Measurements from ENCODE around the gene DPT. TPM values are rescaled to one million over a fixed set of nuclear protein-coding genes. Genes with fewer than 3 reads are reported as not detected.

Gene DPT
- total RNA-seq, 2 donors from 2014 or later: not detected

DNA sequence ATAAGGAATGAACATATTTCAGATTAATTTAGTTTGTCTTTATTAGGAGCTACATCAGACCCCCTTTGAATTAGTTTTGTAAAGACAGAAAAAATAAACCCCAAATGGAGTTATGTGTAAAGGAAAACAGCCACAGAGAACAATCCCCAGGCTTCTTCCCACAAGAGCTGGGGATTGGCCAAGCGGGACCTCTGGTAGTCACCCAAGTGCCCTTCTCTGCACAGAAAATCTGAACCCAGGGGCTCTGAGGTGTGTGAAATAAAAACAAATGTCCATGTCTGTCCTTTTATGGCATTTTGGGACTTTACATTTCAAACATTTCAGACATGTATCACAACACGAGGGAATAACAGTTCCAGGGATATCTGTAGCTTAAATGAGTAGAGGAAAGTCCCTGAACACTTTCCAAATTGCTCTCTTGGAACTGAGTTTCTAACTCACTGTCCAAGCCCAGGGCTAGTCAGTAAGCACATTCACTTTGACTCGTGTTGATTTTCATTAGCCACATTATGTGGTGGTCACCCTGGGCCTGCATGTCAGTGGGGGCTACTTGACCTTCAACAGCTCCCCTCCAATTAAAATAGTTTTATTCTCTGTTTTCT, 22.5 kb downstream of the DPT start:
- no peak overlapping the region for H3K27ac Mint-ChIP-seq
- no peak overlapping the region for H3K27ac ChIP-seq (ENCODE audit: low read depth, low read length)
- H3K9me3 ChIP-seq (ENCODE audit: control insufficient read depth, low read length): no peaks in the 10 kb centered on the region
- no peaks in the 10 kb centered on the region for H3K27me3 ChIP-seq (ENCODE audit: control insufficient read depth, insufficient read depth, low read length, poor library complexity, severe bottlenecking)
- H3K4me3 Mint-ChIP-seq: no peak overlapping the region
- peaks cover 2% of the 10 kb centered on the region for H3K27me3 Mint-ChIP-seq (ENCODE audit: insufficient read depth)
- H3K36me3 ChIP-seq (ENCODE audit: control insufficient read depth, insufficient read depth, low read length): no peaks in the 10 kb centered on the region
- WGBS, 2 experiments (ENCODE audit: insufficient coverage in 1 of 2, insufficient read length in 1 of 2): 95 to 100% methylated on average over 1 to 3 of the region's 3 CpGs
- no peaks in the 10 kb centered on the region for H3K36me3 Mint-ChIP-seq (ENCODE audit: low read depth)
- no peaks in the 10 kb centered on the region for H3K9me3 Mint-ChIP-seq
- TF ChIP-seq, protein P1, sequence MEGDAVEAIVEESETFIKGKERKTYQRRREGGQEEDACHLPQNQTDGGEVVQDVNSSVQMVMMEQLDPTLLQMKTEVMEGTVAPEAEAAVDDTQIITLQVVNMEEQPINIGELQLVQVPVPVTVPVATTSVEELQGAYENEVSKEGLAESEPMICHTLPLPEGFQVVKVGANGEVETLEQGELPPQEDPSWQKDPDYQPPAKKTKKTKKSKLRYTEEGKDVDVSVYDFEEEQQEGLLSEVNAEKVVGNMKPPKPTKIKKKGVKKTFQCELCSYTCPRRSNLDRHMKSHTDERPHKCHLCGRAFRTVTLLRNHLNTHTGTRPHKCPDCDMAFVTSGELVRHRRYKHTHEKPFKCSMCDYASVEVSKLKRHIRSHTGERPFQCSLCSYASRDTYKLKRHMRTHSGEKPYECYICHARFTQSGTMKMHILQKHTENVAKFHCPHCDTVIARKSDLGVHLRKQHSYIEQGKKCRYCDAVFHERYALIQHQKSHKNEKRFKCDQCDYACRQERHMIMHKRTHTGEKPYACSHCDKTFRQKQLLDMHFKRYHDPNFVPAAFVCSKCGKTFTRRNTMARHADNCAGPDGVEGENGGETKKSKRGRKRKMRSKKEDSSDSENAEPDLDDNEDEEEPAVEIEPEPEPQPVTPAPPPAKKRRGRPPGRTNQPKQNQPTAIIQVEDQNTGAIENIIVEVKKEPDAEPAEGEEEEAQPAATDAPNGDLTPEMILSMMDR (conservative IDR thresholded peaks at IDR 0.05): no peak
- H3K4me1 ChIP-seq (ENCODE audit: control insufficient read depth, insufficient read depth, low read length): peaks cover 10% of the 10 kb centered on the region
- H3K9ac ChIP-seq (ENCODE audit: extremely low read depth, low read length, poor library complexity, severe bottlenecking): no peak overlapping the region
- no peak for DNase-seq
- no peak overlapping the region for H3K4me3 ChIP-seq (ENCODE audit: low read length)
- peaks cover 14% of the 10 kb centered on the region for H3K4me1 Mint-ChIP-seq

DNA sequence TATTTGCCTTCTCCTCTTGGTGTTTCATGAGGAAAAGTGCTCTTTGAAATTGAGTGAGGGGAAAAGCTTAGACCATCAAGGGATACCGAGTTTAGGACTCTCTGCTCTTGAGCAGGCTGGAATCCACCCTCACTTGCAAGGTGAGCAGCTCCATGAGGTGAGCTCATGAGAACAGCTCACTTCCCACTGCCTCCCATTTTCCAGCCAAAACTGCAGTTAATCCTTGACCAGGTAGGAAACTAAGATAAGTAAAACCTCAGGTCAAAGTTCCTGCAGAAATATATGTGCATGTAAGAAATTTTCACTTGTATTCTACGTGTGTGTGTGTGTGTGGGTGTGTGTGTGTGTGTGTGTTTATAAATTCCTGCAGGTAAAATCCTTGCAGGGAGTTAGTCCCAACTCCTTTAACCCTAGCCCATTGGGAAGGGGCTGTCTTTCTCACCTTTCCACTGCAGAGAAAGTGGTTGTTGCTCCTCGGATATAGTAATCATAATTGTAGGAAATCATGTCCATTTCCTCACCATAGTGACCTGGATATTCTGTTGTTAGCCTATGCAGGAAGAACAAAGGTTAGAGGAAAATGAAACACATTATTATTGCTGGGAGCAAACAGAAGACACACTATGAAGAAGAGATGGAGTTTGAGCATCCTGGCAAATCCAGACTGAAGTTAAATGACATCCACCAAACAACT, 28.3 kb downstream of the DPT start:
- Histone ChIP-seq H3K9ac (ENCODE audit: extremely low read depth, low read length, poor library complexity, severe bottlenecking) (no peak overlapping the region), H3K27ac (ENCODE audit: low read depth, low read length) (no peak overlapping the region), H3K4me1 (ENCODE audit: control insufficient read depth, insufficient read depth, low read length) (peaks cover 10% of the 10 kb centered on the region), H3K27me3 (ENCODE audit: control insufficient read depth, insufficient read depth, low read length, poor library complexity, severe bottlenecking) (no peaks in the 10 kb centered on the region), H3K4me3 (ENCODE audit: low read length) (no peak overlapping the region), H3K36me3 (ENCODE audit: control insufficient read depth, insufficient read depth, low read length) (no peaks in the 10 kb centered on the region), H3K9me3 (ENCODE audit: control insufficient read depth, low read length) (no peaks in the 10 kb centered on the region)
- no peak overlapping the region for H3K4me3 Mint-ChIP-seq
- H3K9me3 Mint-ChIP-seq: no peaks in the 10 kb centered on the region
- DNase-seq: no peak
- TF ChIP-seq, protein P1 (conservative IDR thresholded peaks at IDR 0.05): no peak
- no peaks in the 10 kb centered on the region for H3K36me3 Mint-ChIP-seq (ENCODE audit: low read depth)
- H3K27ac Mint-ChIP-seq: no peak overlapping the region
- WGBS, 2 experiments (ENCODE audit: insufficient coverage in 1 of 2, insufficient read length in 1 of 2): 90 to 91% methylated on average over 2 to 3 of the region's 3 CpGs
- no peaks in the 10 kb centered on the region for H3K27me3 Mint-ChIP-seq (ENCODE audit: insufficient read depth)
- peaks cover 31% of the 10 kb centered on the region for H3K4me1 Mint-ChIP-seq

DNA sequence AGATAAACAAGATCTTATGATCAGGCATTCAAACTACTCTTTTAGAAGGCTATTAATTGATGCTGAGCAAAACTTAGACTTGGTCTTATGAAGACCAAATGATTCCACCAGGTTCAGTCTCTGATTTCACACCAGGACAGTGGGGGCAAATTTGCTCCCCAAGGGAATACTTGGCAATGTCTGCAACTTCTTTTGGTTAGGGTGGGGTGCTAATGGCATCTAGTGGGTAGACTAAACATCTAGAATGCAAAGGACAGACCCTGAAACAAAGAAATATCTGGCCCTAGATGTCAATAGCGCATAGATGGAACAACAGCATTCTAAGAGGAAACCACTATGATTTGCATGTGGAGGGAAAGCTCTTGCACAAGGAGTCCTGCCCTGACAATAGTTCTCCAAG, 30.6 kb downstream of the DPT start:
- no peak for DNase-seq
- no peak overlapping the region for H3K4me3 Mint-ChIP-seq
- peak overlapping the region; percentile 84 for H3K27ac Mint-ChIP-seq
- Histone ChIP-seq H3K27ac (ENCODE audit: low read depth, low read length) (no peak overlapping the region), H3K9ac (ENCODE audit: extremely low read depth, low read length, poor library complexity, severe bottlenecking) (no peak overlapping the region), H3K4me3 (ENCODE audit: low read length) (no peak overlapping the region), H3K9me3 (ENCODE audit: control insufficient read depth, low read length) (no peaks in the 10 kb centered on the region), H3K27me3 (ENCODE audit: control insufficient read depth, insufficient read depth, low read length, poor library complexity, severe bottlenecking) (no peaks in the 10 kb centered on the region), H3K36me3 (ENCODE audit: control insufficient read depth, insufficient read depth, low read length) (no peaks in the 10 kb centered on the region), H3K4me1 (ENCODE audit: control insufficient read depth, insufficient read depth, low read length) (peaks cover 23% of the 10 kb centered on the region)
- H3K4me1 Mint-ChIP-seq: peaks cover 52% of the 10 kb centered on the region
- no peaks in the 10 kb centered on the region for H3K36me3 Mint-ChIP-seq (ENCODE audit: low read depth)
- TF ChIP-seq, protein P1 (conservative IDR thresholded peaks at IDR 0.05): no peak
- no peaks in the 10 kb centered on the region for H3K27me3 Mint-ChIP-seq (ENCODE audit: insufficient read depth)
- H3K9me3 Mint-ChIP-seq: no peaks in the 10 kb centered on the region
- WGBS, 2 experiments (ENCODE audit: insufficient coverage in 1 of 2, insufficient read length in 1 of 2): 47 to 67% methylated on average over 1 of the region's 1 CpG
